Mesendoderm (in vitro differentiated cells): Measurements from ENCODE around the gene CDH16.

Experiments used
- DNase-seq: peaks from one replicate; pipeline ENCODE4 v3.0.0; 2013
- H2AK5ac ChIP-seq: 2 replicates; pipeline ENCODE4 v1.6.1; 2013; ENCODE audit warnings: low read length, inconsistent platforms
- H2BK120ac ChIP-seq: 2 replicates; pipeline ENCODE4 v1.6.1; 2013; ENCODE audit warnings: low read depth, mild to moderate bottlenecking, low read length, moderate library complexity, mixed read lengths
- H2BK15ac ChIP-seq: replicated peaks from 2 replicates; pipeline ENCODE4 v1.6.1; 2013; ENCODE audit warnings: low read depth, mild to moderate bottlenecking, moderate library complexity
- H2BK5ac ChIP-seq: 2 replicates; pipeline ENCODE4 v1.6.1; 2013; ENCODE audit warnings: low read length, inconsistent platforms
- H3K18ac ChIP-seq: 2 replicates; pipeline ENCODE4 v1.6.1; 2013; ENCODE audit warnings: mild to moderate bottlenecking, low read length, mixed read lengths
- H3K23ac ChIP-seq: one replicate; pipeline ENCODE4 v1.6.1; 2013; ENCODE audit warnings: low read length
- H3K27ac ChIP-seq: 2 replicates; pipeline ENCODE4 v1.5.1; 2013; ENCODE audit warnings: low read depth, mild to moderate bottlenecking, inconsistent platforms, low read length, moderate library complexity
- H3K27me3 ChIP-seq: 2 replicates; pipeline ENCODE4 v1.6.1; 2013; ENCODE audit warnings: low read length, control low read depth, mild to moderate bottlenecking, inconsistent platforms; ENCODE audit not compliant: insufficient read depth, poor library complexity
- H3K36me3 ChIP-seq: 2 replicates; pipeline ENCODE4 v1.6.1; 2013; ENCODE audit warnings: low read length, inconsistent platforms; ENCODE audit not compliant: control insufficient read depth, insufficient read depth
- H3K4ac ChIP-seq: one replicate; pipeline ENCODE4 v1.6.1; 2013; ENCODE audit warnings: low read depth, mild to moderate bottlenecking, low read length, moderate library complexity
- H3K4me1 ChIP-seq: 2 replicates; pipeline ENCODE4 v1.6.1; 2013; ENCODE audit warnings: low read depth, low read length, inconsistent platforms; ENCODE audit not compliant: control insufficient read depth
- H3K4me2 ChIP-seq: 2 replicates; pipeline ENCODE4 v1.6.1; 2013; ENCODE audit warnings: low read length
- H3K4me3 ChIP-seq: 2 replicates; pipeline ENCODE4 v1.5.1; 2013; ENCODE audit warnings: mild to moderate bottlenecking, low read length
- H3K56ac ChIP-seq: one replicate; pipeline ENCODE4 v1.6.1; 2013; ENCODE audit warnings: low read length
- H3K79me1 ChIP-seq: 2 replicates; pipeline ENCODE4 v1.6.1; 2013; ENCODE audit warnings: low read length, inconsistent platforms
- H3K79me2 ChIP-seq: 2 replicates; pipeline ENCODE4 v1.6.1; 2013; ENCODE audit warnings: mild to moderate bottlenecking, low read length; ENCODE audit not compliant: control insufficient read depth, insufficient read depth
- H3K9ac ChIP-seq: 2 replicates; pipeline ENCODE4 v1.6.1; 2013; ENCODE audit warnings: low read length, inconsistent platforms
- H4K5ac ChIP-seq: one replicate; pipeline ENCODE4 v1.6.1; 2013; ENCODE audit warnings: low read length
- H4K8ac ChIP-seq: one replicate; pipeline ENCODE4 v1.6.1; 2013; ENCODE audit warnings: low read depth, mild to moderate bottlenecking, control low read depth, low read length, moderate library complexity
- WGBS: extraction: QIAGEN DNeasy Blood & Tissue Kit; methylation state at CpG from one replicate; pipeline ENCODE4 v1.1.7; 2013; ENCODE audit warnings: low lambda C conversion rate, missing lambda C conversion rate; ENCODE audit not compliant: insufficient coverage; ENCODE audit errors: extremely low coverage; 5-methylcytosine and 5-hydroxymethylcytosine counted together

The CDH16 gene

DNA sequence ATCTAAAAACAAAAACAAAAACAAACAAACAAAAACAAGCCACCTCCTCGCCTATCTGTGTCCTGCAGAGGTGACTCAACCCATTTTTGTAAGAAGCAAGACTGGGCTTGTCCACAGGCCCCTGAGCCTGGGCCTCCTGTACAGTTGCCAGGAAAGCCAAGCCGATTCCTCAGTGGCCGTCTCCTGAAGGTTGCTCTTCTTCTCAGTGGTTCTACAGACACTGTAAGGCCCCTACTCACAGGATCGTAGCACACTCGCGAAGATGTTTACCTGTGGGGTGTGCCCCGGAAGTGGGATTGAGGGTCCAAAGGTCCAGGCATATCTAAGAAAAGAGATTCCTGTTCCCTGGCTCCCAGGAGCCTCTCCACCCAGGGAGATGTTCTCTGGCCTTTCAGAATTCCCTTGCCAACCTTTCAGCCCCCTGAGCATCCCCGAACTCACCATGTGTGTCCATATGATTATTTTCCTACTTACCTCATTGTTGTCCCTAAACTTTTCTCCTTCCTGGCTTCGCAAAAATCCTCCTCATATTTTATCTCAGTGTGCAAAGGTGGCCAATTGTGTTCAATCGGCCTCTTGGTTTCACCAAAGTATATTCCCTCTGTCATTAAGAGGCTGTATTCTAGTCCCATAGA, 34.9 kb upstream of the CDH16 start:
- Histone ChIP-seq H3K4ac (no peak overlapping the region), H2AK5ac (no peak overlapping the region), H2BK5ac (no peak overlapping the region), H4K5ac (no peak overlapping the region), H2BK15ac (no peak overlapping the region), H3K79me2 (no peaks in the 10 kb centered on the region), H3K18ac (no peak overlapping the region), H3K4me1 (no peaks in the 10 kb centered on the region), H3K4me2 (no peak overlapping the region), H3K4me3 (no peak overlapping the region), H3K79me1 (no peaks in the 10 kb centered on the region), H3K23ac (no peak overlapping the region), H3K36me3 (no peaks in the 10 kb centered on the region), H3K9ac (no peak overlapping the region), H2BK120ac (no peak overlapping the region), H3K27me3 (peaks cover 8% of the 10 kb centered on the region), H4K8ac (no peak overlapping the region), H3K56ac (no peak overlapping the region), H3K27ac (no peak overlapping the region)
- WGBS, result no CpG with 5 or more reads among the region's 10 CpGs
- DNase-seq, result no peak

DNA sequence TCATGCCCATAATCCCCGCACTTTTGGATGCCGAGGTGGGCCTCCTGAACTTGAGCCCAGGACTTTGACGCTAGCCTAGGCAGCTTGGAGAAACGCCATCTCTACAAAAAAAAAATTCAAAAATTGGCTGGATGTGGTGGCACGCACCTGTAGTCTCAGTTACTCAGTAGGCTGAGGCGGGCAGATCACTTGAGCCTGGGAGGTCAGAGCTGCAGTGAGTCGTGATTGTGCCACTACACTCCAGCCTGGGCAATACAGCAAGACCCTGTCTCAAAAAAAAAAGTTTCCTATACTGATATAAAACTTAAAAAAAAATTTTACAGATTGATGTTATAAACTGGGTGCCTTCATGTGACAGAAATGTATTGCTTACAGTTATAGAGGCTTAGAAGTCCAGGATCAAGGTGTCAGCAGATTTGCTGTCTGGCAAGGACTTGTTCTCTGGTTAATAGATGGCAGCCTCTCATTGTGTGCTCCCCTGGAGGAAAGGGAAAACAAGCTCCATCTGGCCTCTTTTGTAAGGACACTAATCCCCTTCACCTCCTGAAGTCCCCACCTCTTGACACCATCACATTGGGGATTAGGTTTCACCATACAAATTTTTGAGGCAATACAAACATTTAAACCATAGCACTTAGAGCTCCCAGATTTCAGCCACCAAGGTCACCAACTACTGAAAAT, 33.9 kb upstream of the CDH16 start:
- H4K8ac ChIP-seq, result no peak overlapping the region
- DNase-seq, result no peak

DNA sequence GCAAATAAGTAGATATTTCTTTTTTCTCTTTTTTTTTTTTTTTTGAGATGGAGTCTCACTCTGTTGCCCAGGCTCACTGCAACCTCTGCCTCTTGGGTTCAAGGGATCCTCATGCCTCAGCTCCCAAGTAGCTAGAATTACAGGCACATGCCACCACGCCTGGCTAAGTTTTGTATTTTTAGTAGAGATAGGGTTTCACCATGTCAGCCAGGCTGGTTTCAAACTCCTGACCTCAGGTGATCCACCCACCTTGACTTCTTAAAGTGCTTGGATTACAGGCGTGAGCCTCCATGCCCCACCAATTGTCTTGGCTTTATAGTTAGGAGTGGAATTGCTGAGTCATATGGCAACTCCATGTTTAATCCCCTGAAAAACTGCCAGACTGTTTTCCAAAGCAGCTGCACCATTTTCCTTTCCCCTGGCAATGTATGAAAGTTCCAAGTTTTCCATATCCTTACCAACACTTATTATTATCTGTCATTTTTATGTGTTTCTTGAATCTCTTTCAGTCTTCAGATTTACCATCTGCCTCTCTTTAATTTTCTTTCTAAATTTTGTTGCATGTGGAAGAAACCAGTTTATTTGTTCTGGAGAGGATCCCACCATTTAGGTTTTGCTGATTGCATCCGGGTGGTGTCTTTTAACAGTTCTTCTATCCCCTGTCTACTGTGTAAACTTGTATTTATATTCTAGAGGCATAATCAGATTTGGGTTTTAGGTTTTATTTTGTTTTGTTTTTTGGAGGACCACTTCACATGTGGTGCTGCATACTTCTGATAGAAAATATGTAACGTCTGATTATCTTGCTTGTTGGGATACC, 32.5 kb upstream of the CDH16 start:
- H3K23ac ChIP-seq, result no peak overlapping the region
- H2BK120ac ChIP-seq, result no peak overlapping the region
- no peak overlapping the region for H3K9ac ChIP-seq
- no peak overlapping the region for H3K4me3 ChIP-seq
- no peak overlapping the region for H2BK15ac ChIP-seq
- H3K79me1 ChIP-seq, result no peaks in the 10 kb centered on the region
- H2BK5ac ChIP-seq, result no peak overlapping the region
- peak; percentile 13 for DNase-seq
- H3K4ac ChIP-seq, result no peak overlapping the region
- no peak overlapping the region for H2AK5ac ChIP-seq
- no peak overlapping the region for H4K8ac ChIP-seq
- H3K27me3 ChIP-seq, result peaks cover 11% of the 10 kb centered on the region
- H3K79me2 ChIP-seq, result no peaks in the 10 kb centered on the region
- H3K4me1 ChIP-seq, result no peaks in the 10 kb centered on the region
- H3K36me3 ChIP-seq, result no peaks in the 10 kb centered on the region
- no peak overlapping the region for H3K27ac ChIP-seq
- H3K18ac ChIP-seq, result no peak overlapping the region
- H3K56ac ChIP-seq, result no peak overlapping the region
- H4K5ac ChIP-seq, result no peak overlapping the region
- H3K4me2 ChIP-seq, result no peak overlapping the region
- no CpG with 5 or more reads among the region's 4 CpGs for WGBS

More for the DNA sequence above, 33.9 kb upstream of the CDH16 start:
- Histone ChIP-seq H3K79me2 (no peaks in the 10 kb centered on the region), H3K23ac (no peak overlapping the region), H3K56ac (no peak overlapping the region), H3K36me3 (no peaks in the 10 kb centered on the region), H2BK5ac (no peak overlapping the region), H3K79me1 (no peaks in the 10 kb centered on the region), H3K18ac (no peak overlapping the region), H3K4me3 (no peak overlapping the region), H3K4me2 (no peak overlapping the region), H2AK5ac (no peak overlapping the region), H4K5ac (no peak overlapping the region), H3K27ac (no peak overlapping the region), H3K4ac (no peak overlapping the region), H3K27me3 (peaks cover 11% of the 10 kb centered on the region), H2BK15ac (no peak overlapping the region), H3K4me1 (no peaks in the 10 kb centered on the region), H3K9ac (no peak overlapping the region), H2BK120ac (no peak overlapping the region)
- WGBS, result no CpG with 5 or more reads among the region's 7 CpGs

- Histone ChIP-seq H2AK5ac (no peak overlapping the region), H2BK120ac (no peak overlapping the region), H3K4me1 (no peaks in the 10 kb centered on the region), H3K27me3 (peaks cover 11% of the 10 kb centered on the region), H3K27ac (no peak overlapping the region), H3K4ac (no peak overlapping the region), H3K23ac (no peak overlapping the region), H3K9ac (no peak overlapping the region), H3K4me2 (no peak overlapping the region), H3K4me3 (no peak overlapping the region), H3K56ac (no peak overlapping the region), H3K36me3 (no peaks in the 10 kb centered on the region), H3K18ac (no peak overlapping the region), H2BK5ac (no peak overlapping the region), H4K5ac (no peak overlapping the region), H2BK15ac (no peak overlapping the region), H3K79me1 (no peaks in the 10 kb centered on the region), H3K79me2 (no peaks in the 10 kb centered on the region), H4K8ac (no peak overlapping the region)
- no CpG with 5 or more reads among the region's 2 CpGs for WGBS
- DNase-seq, result no peak
Measured at GRCh38 chr16:66950437-66950836, 31.8 kb upstream of the CDH16 start.

GRCh38 chr16:66949472-66949871, 30.8 kb upstream of the CDH16 start:
- no peak overlapping the region for H3K4ac ChIP-seq
- no peaks in the 10 kb centered on the region for H3K4me1 ChIP-seq
- H3K36me3 ChIP-seq, result no peaks in the 10 kb centered on the region
- no peak overlapping the region for H2BK5ac ChIP-seq
- H3K56ac ChIP-seq, result no peak overlapping the region
- WGBS, result no CpG with 5 or more reads among the region's 6 CpGs
- no peaks in the 10 kb centered on the region for H3K79me2 ChIP-seq
- no peak overlapping the region for H3K18ac ChIP-seq
- no peak overlapping the region for H2BK120ac ChIP-seq
- H3K79me1 ChIP-seq, result no peaks in the 10 kb centered on the region
- H2AK5ac ChIP-seq, result no peak overlapping the region
- no peak overlapping the region for H3K4me3 ChIP-seq
- H3K23ac ChIP-seq, result no peak overlapping the region
- no peak overlapping the region for H4K8ac ChIP-seq
- H4K5ac ChIP-seq, result no peak overlapping the region
- peaks cover 11% of the 10 kb centered on the region for H3K27me3 ChIP-seq
- no peak overlapping the region for H2BK15ac ChIP-seq
- DNase-seq, result no peak
- H3K4me2 ChIP-seq, result no peak overlapping the region
- H3K27ac ChIP-seq, result no peak overlapping the region
- H3K9ac ChIP-seq, result no peak overlapping the region
